GM18526 (cell line): ENCODE results near the gene ADGB.

Source experiments
- POLR2A ChIP-seq: IDR thresholded peaks from 3 replicates; pipeline ENCODE4 v1.6.1; 2011; ENCODE audit not compliant: insufficient read length; ENCODE audit errors: extremely low read depth

Gene ADGB

GRCh38 chr6:146833157-146833556 is 234.4 kb downstream of the ADGB start:
- TF ChIP-seq POLR2A: no peak

GRCh38 chr6:146840216-146840615 is 241.4 kb downstream of the ADGB start:
- no peak for TF ChIP-seq POLR2A

- TF ChIP-seq POLR2A: no peak
Measured at GRCh38 chr6:146840641-146841040, 241.9 kb downstream of the ADGB start.

GRCh38 chr6:146847426-146847825 is 248.7 kb downstream of the ADGB start:
- no peak for TF ChIP-seq POLR2A

- TF ChIP-seq POLR2A: no peak
Measured at GRCh38 chr6:146850238-146850896, 251.6 kb downstream of the ADGB start.

- no peak for TF ChIP-seq POLR2A
Measured at GRCh38 chr6:146850981-146851380, 252.2 kb downstream of the ADGB start.

GRCh38 chr6:146851837-146852236 is 253.1 kb downstream of the ADGB start:
- no peak for TF ChIP-seq POLR2A

GRCh38 chr6:146855889-146856288 is 257.1 kb downstream of the ADGB start:
- no peak for TF ChIP-seq POLR2A

- TF ChIP-seq POLR2A: no peak
Measured at GRCh38 chr6:146856296-146856695, 257.5 kb downstream of the ADGB start.

GRCh38 chr6:146857180-146857979 is 258.6 kb downstream of the ADGB start:
- TF ChIP-seq POLR2A: no peak

- no peak for TF ChIP-seq POLR2A
Measured at GRCh38 chr6:146857980-146858347, 259.2 kb downstream of the ADGB start.

GRCh38 chr6:146859206-146859605 is 260.4 kb downstream of the ADGB start:
- no peak for TF ChIP-seq POLR2A

GRCh38 chr6:146859795-146860495 is 261.2 kb downstream of the ADGB start:
- TF ChIP-seq POLR2A: no peak

GRCh38 chr6:146860583-146860982 is 261.8 kb downstream of the ADGB start:
- TF ChIP-seq POLR2A: no peak

GRCh38 chr6:146861029-146861563 is 262.3 kb downstream of the ADGB start:
- no peak for TF ChIP-seq POLR2A

- no peak for TF ChIP-seq POLR2A
Measured at GRCh38 chr6:146861716-146862115, 262.9 kb downstream of the ADGB start.
